Activated T-cell treated with anti-CD3 and anti-CD28 coated beads, Interleukin-2, amount 50 U/mL, for 24 hours (primary cell): ENCODE data around the gene KRT81.
"Not testable (repeated sequence)": the region's sequence is repeated elsewhere in the genome, so short reads cannot be mapped to it uniquely, and the experiment has no call there.

Experiments
- DNase-seq: peaks from one replicate; pipeline ENCODE4 v3.0.0-alpha.2; 2020
- H3K27ac Mint-ChIP-seq: 2 replicates; pipeline ENCODE4 v1.8.0; 2020; ENCODE audit warnings: mild to moderate bottlenecking, mixed read lengths
- H3K27me3 Mint-ChIP-seq: 2 replicates; pipeline ENCODE4 v1.8.0; 2020; ENCODE audit warnings: mixed read lengths
- H3K36me3 Mint-ChIP-seq: 2 replicates; pipeline ENCODE4 v1.8.0; 2020; ENCODE audit warnings: low read depth, mixed read lengths
- H3K4me1 Mint-ChIP-seq: 2 replicates; pipeline ENCODE4 v1.8.0; 2020; ENCODE audit warnings: low read depth, mixed read lengths
- H3K4me3 Mint-ChIP-seq: 2 replicates; pipeline ENCODE4 v1.8.0; 2020; ENCODE audit warnings: mild to moderate bottlenecking, moderate library complexity, mixed read lengths
- H3K9me3 Mint-ChIP-seq: 2 replicates; pipeline ENCODE4 v1.8.0; 2020; ENCODE audit warnings: mixed read lengths

KRT81 gene

GRCh38 chr12:52260361-52261207 lies 30.8 kb downstream of the KRT81 start:
- Mint-ChIP-seq H3K4me1 (peaks cover 7% of the 10 kb centered on the region), H3K27me3 (peaks cover 66% of the 10 kb centered on the region), H3K36me3 (no peaks in the 10 kb centered on the region), H3K4me3 (no peak overlapping the region), H3K9me3 (no peaks in the 10 kb centered on the region), H3K27ac (no peak overlapping the region)
- no peak for DNase-seq

DNA sequence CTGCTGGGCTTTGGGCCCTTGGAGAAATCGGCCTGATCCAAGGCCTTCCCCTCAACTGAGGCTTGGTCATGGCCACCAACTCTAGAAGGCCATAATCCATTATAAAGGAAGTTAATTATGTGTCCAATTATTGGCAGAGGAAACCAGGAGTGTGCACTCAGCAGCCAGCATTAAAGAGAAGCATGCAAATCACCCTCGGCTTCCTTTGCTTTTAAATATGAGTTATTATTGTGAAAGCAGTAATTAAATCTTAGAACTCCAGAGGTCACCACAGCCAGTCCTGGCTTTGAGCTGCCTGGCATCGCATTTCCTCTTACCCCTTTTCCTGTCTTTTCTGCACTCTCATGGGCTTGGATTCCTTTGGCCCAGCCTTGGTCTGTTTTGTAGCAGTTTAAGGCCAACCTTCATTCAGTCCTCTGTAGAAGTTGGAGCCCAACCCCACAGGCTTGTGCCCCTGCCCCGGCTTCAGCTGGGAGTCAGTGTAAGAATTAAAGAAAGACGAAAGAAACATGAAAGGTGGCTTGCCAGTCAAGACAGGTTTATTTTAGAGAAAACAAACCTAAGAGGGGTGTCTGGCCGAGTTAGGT lies 31.6 kb downstream of the KRT81 start:
- Mint-ChIP-seq H3K36me3 (no peaks in the 10 kb centered on the region), H3K27me3 (peaks cover 73% of the 10 kb centered on the region), H3K9me3 (no peaks in the 10 kb centered on the region), H3K4me1 (peaks cover 7% of the 10 kb centered on the region), H3K27ac (no peak overlapping the region), H3K4me3 (no peak overlapping the region)
- DNase-seq, result no peak

DNA sequence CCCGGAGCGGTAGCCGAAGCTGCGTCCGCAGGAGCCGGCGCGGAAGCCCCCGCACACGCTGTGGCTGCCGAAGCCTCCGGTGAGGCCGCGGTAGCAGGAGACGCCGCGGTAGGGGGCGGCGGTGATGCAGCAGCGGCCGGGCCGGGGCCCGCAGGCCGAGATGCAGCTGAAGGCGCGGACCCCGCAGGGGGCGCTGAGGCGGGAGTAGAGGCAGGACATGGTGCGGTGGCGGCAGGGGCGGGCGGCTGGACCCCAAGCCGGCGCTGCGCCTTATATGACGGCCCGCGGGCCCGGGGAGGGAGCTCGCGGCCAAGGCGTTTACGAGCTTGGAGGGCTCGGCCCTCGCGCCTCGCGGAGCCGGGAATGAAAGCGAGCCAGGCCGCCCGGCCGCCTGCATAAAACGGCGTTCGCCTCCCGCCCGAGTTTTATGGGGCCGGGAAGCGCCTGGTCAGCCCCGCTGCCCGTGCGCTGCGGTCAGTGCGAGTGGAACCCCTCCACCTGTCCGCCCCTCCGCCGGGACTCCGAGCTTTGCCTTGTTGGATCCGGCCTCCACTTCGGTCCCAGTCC lies 32.9 kb downstream of the KRT81 start:
- H3K4me1 Mint-ChIP-seq, result peaks cover 7% of the 10 kb centered on the region
- no peak overlapping the region for H3K4me3 Mint-ChIP-seq
- H3K27ac Mint-ChIP-seq, result no peak overlapping the region
- no peak for DNase-seq
- H3K9me3 Mint-ChIP-seq, result no peaks in the 10 kb centered on the region
- peaks cover 75% of the 10 kb centered on the region for H3K27me3 Mint-ChIP-seq
- H3K36me3 Mint-ChIP-seq, result no peaks in the 10 kb centered on the region

DNA sequence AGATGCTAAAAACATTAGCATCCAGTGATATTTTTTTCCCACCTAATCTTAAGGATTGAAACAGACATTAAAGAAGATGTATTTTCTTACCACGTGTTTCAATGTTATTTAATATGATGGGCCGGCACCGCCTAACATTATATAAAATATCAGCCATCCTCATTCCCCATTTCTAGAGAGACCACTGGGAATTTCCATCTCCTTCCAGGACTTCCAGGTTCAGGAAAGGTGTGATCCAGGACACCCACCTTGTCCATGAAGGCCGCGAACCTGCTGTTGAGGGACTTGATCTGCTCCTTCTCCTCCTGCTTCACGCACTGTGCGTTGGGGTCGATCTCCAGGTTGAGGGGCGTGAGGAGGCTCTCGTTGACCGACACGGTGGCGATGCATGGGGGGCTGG lies 33.4 kb downstream of the KRT81 start:
- H3K36me3 Mint-ChIP-seq, H3K9me3 Mint-ChIP-seq, H3K27ac Mint-ChIP-seq, H3K4me1 Mint-ChIP-seq, H3K4me3 Mint-ChIP-seq, DNase-seq: not testable (repeated sequence)
- H3K27me3 Mint-ChIP-seq, result peaks cover 75% of the 10 kb centered on the region

GRCh38 chr12:52257074-52257551 lies 34.2 kb downstream of the KRT81 start:
- Mint-ChIP-seq H3K4me3 (no peak overlapping the region), H3K36me3 (no peaks in the 10 kb centered on the region), H3K4me1 (peaks cover 7% of the 10 kb centered on the region), H3K27me3 (peaks cover 72% of the 10 kb centered on the region), H3K27ac (no peak overlapping the region), H3K9me3 (no peaks in the 10 kb centered on the region)
- no peak for DNase-seq

DNA sequence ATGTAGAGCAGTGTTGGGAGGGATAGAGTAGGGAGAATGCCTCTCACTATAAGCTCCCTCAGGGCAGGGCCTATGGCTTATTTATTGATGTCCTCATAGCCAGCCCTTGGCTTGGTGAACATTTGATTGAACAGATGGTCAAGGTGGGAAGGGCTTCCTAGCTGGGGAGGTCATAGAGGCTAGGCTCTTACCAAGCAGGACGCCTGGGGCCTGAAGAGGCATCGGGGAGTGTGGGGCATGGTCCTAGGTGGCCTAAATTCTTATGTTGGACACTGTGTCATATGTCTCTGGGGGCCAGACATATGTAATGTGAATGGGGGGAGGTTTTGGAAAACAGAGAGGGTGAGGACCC lies 34.8 kb downstream of the KRT81 start:
- Mint-ChIP-seq H3K4me1 (peaks cover 13% of the 10 kb centered on the region), H3K27ac (no peak overlapping the region), H3K4me3 (no peak overlapping the region), H3K36me3 (no peaks in the 10 kb centered on the region), H3K27me3 (peaks cover 71% of the 10 kb centered on the region), H3K9me3 (no peaks in the 10 kb centered on the region)
- DNase-seq, result no peak

DNA sequence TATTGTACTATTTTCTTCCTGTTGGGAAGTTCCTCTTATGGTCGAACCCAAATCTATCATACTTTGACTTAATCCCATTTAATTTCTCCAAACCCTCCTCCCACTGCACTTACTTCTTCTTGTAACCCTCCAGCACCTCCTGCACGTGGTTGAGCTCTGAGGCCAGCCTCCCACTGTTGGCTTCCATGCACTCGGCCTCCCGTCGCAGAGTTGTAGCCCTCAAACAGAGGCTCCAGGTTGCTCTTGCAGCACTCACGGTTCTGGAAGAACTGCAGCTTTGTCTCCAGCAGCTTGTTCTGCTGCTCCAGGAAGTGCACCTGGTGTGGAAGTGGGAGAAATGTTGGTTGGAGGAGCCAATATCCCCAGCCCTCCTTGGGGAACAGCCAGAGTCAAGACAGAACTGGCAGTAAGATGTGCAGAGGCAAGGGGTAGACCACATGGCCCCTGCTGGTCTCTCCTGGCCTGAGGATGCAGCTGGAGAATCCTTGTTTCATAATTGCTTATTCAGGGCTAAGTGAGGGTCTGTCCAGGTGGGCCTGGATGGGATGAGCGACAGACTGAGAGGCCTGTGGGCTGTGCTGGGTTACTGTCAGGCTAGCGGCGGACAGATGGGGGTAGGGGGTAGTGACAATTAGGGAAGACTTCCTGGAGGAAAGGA lies 35.3 kb downstream of the KRT81 start:
- Mint-ChIP-seq H3K27ac (no peak overlapping the region), H3K4me1 (peaks cover 18% of the 10 kb centered on the region), H3K4me3 (no peak overlapping the region), H3K27me3 (peaks cover 70% of the 10 kb centered on the region), H3K9me3 (no peaks in the 10 kb centered on the region), H3K36me3 (no peaks in the 10 kb centered on the region)
- no peak for DNase-seq

- DNase-seq, result no peak
- Mint-ChIP-seq H3K36me3 (no peaks in the 10 kb centered on the region), H3K27me3 (peaks cover 65% of the 10 kb centered on the region), H3K27ac (no peak overlapping the region), H3K4me1 (peaks cover 15% of the 10 kb centered on the region), H3K9me3 (no peaks in the 10 kb centered on the region), H3K4me3 (no peak overlapping the region)
These were observed 36.2 kb downstream of the KRT81 start for GRCh38 chr12:52254965-52255751.

DNA sequence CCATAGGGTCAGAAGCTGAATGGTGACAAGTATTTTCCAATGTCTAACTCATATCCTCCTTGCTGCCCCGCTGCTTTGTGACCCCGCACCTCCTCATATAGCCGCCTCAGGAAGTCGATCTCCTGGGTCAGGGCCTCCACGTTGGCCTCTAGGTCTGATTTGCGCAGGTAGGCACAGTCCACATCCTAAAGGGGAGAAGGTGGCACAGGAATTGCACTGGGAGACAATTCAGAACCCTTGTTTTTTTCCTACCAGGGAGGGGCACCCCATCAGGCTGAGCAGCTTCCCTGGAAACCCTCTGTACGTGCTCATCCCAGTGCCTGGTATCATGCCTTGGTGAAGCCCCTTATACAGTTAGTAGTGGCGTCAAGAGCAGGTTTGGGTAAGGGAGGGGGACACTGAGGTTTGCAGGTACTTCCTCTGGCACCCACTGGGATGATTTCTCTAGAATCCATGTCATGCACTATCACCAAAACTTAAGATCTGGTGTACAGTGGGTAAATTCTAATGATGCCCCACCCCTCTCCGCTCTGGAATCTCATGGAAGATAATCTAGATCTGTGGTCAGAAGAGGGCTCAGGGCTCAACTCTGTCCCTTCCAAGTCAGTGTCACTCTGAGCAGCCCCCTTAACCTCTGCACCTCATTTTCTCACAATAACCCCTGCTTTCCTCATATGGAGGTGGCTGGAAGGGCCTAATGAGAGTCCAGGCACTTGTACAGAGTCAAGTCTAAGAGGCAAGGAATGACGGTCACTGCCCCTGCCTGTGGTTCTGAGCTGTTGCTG lies 37.0 kb downstream of the KRT81 start:
- H3K36me3 Mint-ChIP-seq, result no peaks in the 10 kb centered on the region
- DNase-seq, result no peak
- no peak overlapping the region for H3K27ac Mint-ChIP-seq
- peaks cover 65% of the 10 kb centered on the region for H3K27me3 Mint-ChIP-seq
- H3K9me3 Mint-ChIP-seq, result no peaks in the 10 kb centered on the region
- peaks cover 16% of the 10 kb centered on the region for H3K4me1 Mint-ChIP-seq
- no peak overlapping the region for H3K4me3 Mint-ChIP-seq

- Mint-ChIP-seq H3K4me1 (peaks cover 16% of the 10 kb centered on the region), H3K9me3 (no peaks in the 10 kb centered on the region), H3K4me3 (no peak overlapping the region), H3K36me3 (no peaks in the 10 kb centered on the region), H3K27ac (no peak overlapping the region), H3K27me3 (peaks cover 65% of the 10 kb centered on the region)
- DNase-seq, result no peak
These were observed 37.7 kb downstream of the KRT81 start for GRCh38 chr12:52253391-52254179.

- H3K9me3 Mint-ChIP-seq, result no peaks in the 10 kb centered on the region
- no peak overlapping the region for H3K4me3 Mint-ChIP-seq
- H3K27me3 Mint-ChIP-seq, result peaks cover 66% of the 10 kb centered on the region
- H3K4me1 Mint-ChIP-seq, result peaks cover 16% of the 10 kb centered on the region
- H3K36me3 Mint-ChIP-seq, result no peaks in the 10 kb centered on the region
- DNase-seq, result no peak
- H3K27ac Mint-ChIP-seq, result no peak overlapping the region
These were observed 38.5 kb downstream of the KRT81 start for GRCh38 chr12:52252728-52253343.

DNA sequence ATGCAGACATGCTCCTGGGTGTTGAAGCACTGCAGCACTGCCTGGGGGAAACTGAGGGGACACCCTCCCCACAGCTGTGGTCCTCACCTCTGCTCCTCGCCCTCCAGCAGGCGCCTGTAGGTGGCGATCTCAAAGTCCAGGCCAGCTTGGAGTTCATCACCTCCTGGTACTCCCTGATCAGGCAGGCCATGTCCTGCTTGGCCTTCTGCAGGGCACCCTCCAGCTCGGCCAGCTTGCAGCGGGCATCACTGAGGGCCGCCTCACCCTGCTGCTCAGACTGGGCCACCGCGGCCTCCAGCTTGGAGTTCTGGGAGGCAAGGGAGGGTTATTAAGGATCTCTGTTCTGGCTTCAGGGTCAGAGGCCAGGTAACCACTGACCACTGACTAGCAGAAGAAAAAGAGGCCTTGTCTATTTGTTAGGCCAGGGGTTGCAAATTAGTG lies 39.1 kb downstream of the KRT81 start:
- Mint-ChIP-seq H3K4me1 (peaks cover 16% of the 10 kb centered on the region), H3K27me3 (peaks cover 65% of the 10 kb centered on the region)
- H3K9me3 Mint-ChIP-seq, H3K36me3 Mint-ChIP-seq, DNase-seq, H3K4me3 Mint-ChIP-seq, H3K27ac Mint-ChIP-seq: not testable (repeated sequence)
